Measurements from ENCODE around the gene GATA3.

GATA3 gene

GRCh38 chr10:8104005-8104404 lies 49.5 kb downstream of the GATA3 start:
- Histone ChIP-seq H3K9me3 (ENCODE audit: severe bottlenecking) (no peaks in the 10 kb centered on the region), H3K27ac (ENCODE audit: poor library complexity, severe bottlenecking) (no peak overlapping the region), H3K27me3 (ENCODE audit: insufficient read depth, poor library complexity, severe bottlenecking) (no peaks in the 10 kb centered on the region), H3K36me3 (ENCODE audit: low read depth) (no peaks in the 10 kb centered on the region), H3K4me1 (ENCODE audit: insufficient read depth, poor library complexity, severe bottlenecking) (no peaks in the 10 kb centered on the region), H3K4me3 (ENCODE audit: severe bottlenecking) (no peak overlapping the region)
- ATAC-seq (ENCODE audit: low read depth) = no peak
- no peak for TF ChIP-seq CTCF (IDR thresholded peaks at IDR 0.05; ENCODE audit: poor library complexity, severe bottlenecking)
- no peak for DNase-seq (ENCODE audit: low spot score)

GRCh38 chr10:8104721-8105120 lies 50.2 kb downstream of the GATA3 start:
- H3K27ac ChIP-seq (ENCODE audit: poor library complexity, severe bottlenecking) = no peak overlapping the region
- ATAC-seq (ENCODE audit: low read depth) (no peak), DNase-seq (ENCODE audit: low spot score) (no peak)
- H3K27me3 ChIP-seq (ENCODE audit: insufficient read depth, poor library complexity, severe bottlenecking) = no peaks in the 10 kb centered on the region
- H3K36me3 ChIP-seq (ENCODE audit: low read depth) = no peaks in the 10 kb centered on the region
- H3K4me1 ChIP-seq (ENCODE audit: insufficient read depth, poor library complexity, severe bottlenecking) = no peaks in the 10 kb centered on the region
- no peaks in the 10 kb centered on the region for H3K9me3 ChIP-seq (ENCODE audit: severe bottlenecking)
- no peak for TF ChIP-seq CTCF (IDR thresholded peaks at IDR 0.05; ENCODE audit: poor library complexity, severe bottlenecking)
- no peak overlapping the region for H3K4me3 ChIP-seq (ENCODE audit: severe bottlenecking)

GRCh38 chr10:8105932-8106331 lies 51.4 kb downstream of the GATA3 start:
- Histone ChIP-seq H3K27me3 (ENCODE audit: insufficient read depth, poor library complexity, severe bottlenecking) (no peaks in the 10 kb centered on the region), H3K4me1 (ENCODE audit: insufficient read depth, poor library complexity, severe bottlenecking) (no peaks in the 10 kb centered on the region), H3K27ac (ENCODE audit: poor library complexity, severe bottlenecking) (no peak overlapping the region), H3K4me3 (ENCODE audit: severe bottlenecking) (no peak overlapping the region), H3K36me3 (ENCODE audit: low read depth) (no peaks in the 10 kb centered on the region), H3K9me3 (ENCODE audit: severe bottlenecking) (no peaks in the 10 kb centered on the region)
- no peak for TF ChIP-seq CTCF (IDR thresholded peaks at IDR 0.05; ENCODE audit: poor library complexity, severe bottlenecking)
- no peak for DNase-seq (ENCODE audit: low spot score)
- ATAC-seq (ENCODE audit: low read depth) = no peak

DNA sequence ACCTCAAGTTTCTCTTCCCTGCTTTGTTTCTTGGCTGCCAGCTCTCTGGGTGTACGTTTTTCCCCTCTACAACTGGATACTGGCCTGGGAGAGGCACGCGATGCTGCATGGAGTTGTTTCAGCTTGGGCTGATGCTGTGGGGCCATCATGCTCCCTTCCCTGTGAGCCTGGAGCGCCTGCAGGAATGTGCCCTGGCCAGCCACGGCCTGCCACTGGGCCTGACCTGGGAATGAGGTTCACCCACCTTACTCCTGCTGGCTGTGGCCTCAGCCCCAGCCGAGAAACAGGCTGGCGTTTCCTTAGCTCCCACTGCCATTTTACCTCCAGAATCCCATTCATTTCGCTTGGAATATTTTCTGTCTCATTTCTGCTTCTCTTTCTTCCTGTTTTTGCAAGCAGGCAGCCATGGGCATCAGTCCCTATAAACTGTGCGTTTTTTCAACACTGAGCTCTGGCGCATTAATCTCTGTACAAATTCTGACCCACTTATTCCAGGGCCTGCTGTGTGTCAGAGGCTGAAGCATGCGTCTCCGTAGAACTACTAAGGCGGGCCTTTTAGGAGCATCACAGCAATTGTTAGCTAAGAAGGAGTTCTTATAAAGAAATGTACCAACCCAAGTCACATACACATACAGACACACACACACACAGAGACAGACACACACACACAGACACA lies 57.9 kb downstream of the GATA3 start:
- Histone ChIP-seq H3K4me3 (ENCODE audit: severe bottlenecking) (no peak overlapping the region), H3K9me3 (ENCODE audit: severe bottlenecking) (no peaks in the 10 kb centered on the region), H3K36me3 (ENCODE audit: low read depth) (no peaks in the 10 kb centered on the region), H3K27ac (ENCODE audit: poor library complexity, severe bottlenecking) (no peak overlapping the region), H3K27me3 (ENCODE audit: insufficient read depth, poor library complexity, severe bottlenecking) (no peaks in the 10 kb centered on the region), H3K4me1 (ENCODE audit: insufficient read depth, poor library complexity, severe bottlenecking) (no peaks in the 10 kb centered on the region)
- DNase-seq (ENCODE audit: low spot score) (no peak), ATAC-seq (ENCODE audit: low read depth) (no peak)
- TF ChIP-seq CTCF (IDR thresholded peaks at IDR 0.05; ENCODE audit: poor library complexity, severe bottlenecking) = no peak

GRCh38 chr10:8112942-8113442 lies 58.5 kb downstream of the GATA3 start:
- Histone ChIP-seq H3K27me3 (ENCODE audit: insufficient read depth, poor library complexity, severe bottlenecking) (no peaks in the 10 kb centered on the region), H3K36me3 (ENCODE audit: low read depth) (no peaks in the 10 kb centered on the region)

More at GRCh38 chr10:8112942-8113442, 58.5 kb downstream of the GATA3 start:
- ATAC-seq (ENCODE audit: low read depth) (no peak), DNase-seq (ENCODE audit: low spot score) (no peak)
- Histone ChIP-seq H3K9me3 (ENCODE audit: severe bottlenecking) (no peaks in the 10 kb centered on the region), H3K27ac (ENCODE audit: poor library complexity, severe bottlenecking) (no peak overlapping the region), H3K4me3 (ENCODE audit: severe bottlenecking) (no peak overlapping the region), H3K4me1 (ENCODE audit: insufficient read depth, poor library complexity, severe bottlenecking) (no peaks in the 10 kb centered on the region)
- TF ChIP-seq CTCF (IDR thresholded peaks at IDR 0.05; ENCODE audit: poor library complexity, severe bottlenecking) = no peak

All from RWPE2 (cell line).